Activated CD4-positive, alpha-beta T cell treated with anti-CD3 and anti-CD28 coated beads, Interleukin-2, amount 10 ng/mL, durations not matched to agents 7 days and 5 days (primary cell): Measurements from ENCODE around the gene SIVA1. TPM values are rescaled to one million over a fixed set of nuclear protein-coding genes. Genes with fewer than 3 reads are reported as not detected.

Experiments
- CTCF ChIA-PET: fragments of 350-600 bp; sonication (Branson Sonifier 250); formaldehyde crosslinking; loops from one replicate; lab custom pipeline; 2021; ENCODE audit warnings: antibody characterized with exemption; lab: Charles Lee
- POLR2A ChIA-PET: fragments of 350-600 bp; sonication (Branson Sonifier 250); formaldehyde crosslinking; loops from one replicate; lab custom pipeline; 2021; ENCODE audit warnings: antibody characterized with exemption; lab: Charles Lee
- DNase-seq: peaks from one replicate; pipeline ENCODE4 v3.0.0-alpha.2; 2020
- H3K27ac Mint-ChIP-seq: one replicate; pipeline ENCODE4 v1.8.0; 2021; ENCODE audit warnings: mild to moderate bottlenecking, moderate library complexity, mixed read lengths
- H3K27me3 Mint-ChIP-seq: one replicate; pipeline ENCODE4 v1.8.0; 2021; ENCODE audit warnings: mixed read lengths
- H3K36me3 Mint-ChIP-seq: one replicate; pipeline ENCODE4 v1.8.0; 2021; ENCODE audit warnings: low read depth, mixed read lengths
- H3K4me1 Mint-ChIP-seq: one replicate; pipeline ENCODE4 v1.8.0; 2021; ENCODE audit warnings: mixed read lengths
- H3K4me3 Mint-ChIP-seq: one replicate; pipeline ENCODE4 v1.8.0; 2021; ENCODE audit warnings: mild to moderate bottlenecking, moderate library complexity, mixed read lengths
- H3K9me3 Mint-ChIP-seq: one replicate; pipeline ENCODE4 v1.8.0; 2021; ENCODE audit warnings: mixed read lengths
- total RNA-seq, 2 experiments: library from RNA; stranded (reverse); gene quantifications; one replicate each; pipeline ENCODE4 v1.2.3, GENCODE V29; 2021

The SIVA1 gene
- total RNA-seq, 2 experiments from 2014 or later: 84.7 to 135 TPM

- H3K4me3 Mint-ChIP-seq: no peak overlapping the region
- ChIA-PET POLR2A (no interaction called here), CTCF (interaction anchor here (1.3 kb wide), 1 partner anchor 11 kb away, joined by 4 read pairs; no protein-coding TSS in a partner anchor)
- peaks cover 44% of the 10 kb centered on the region for H3K36me3 Mint-ChIP-seq
- no peak overlapping the region for H3K27ac Mint-ChIP-seq
- DNase-seq: no peak
- H3K4me1 Mint-ChIP-seq: peaks cover 5% of the 10 kb centered on the region
- H3K27me3 Mint-ChIP-seq: no peaks in the 10 kb centered on the region
- no peaks in the 10 kb centered on the region for H3K9me3 Mint-ChIP-seq
Measured at GRCh38 chr14:104773505-104774452, 20.8 kb downstream of the SIVA1 start.

GRCh38 chr14:104774453-104775072 lies 21.6 kb downstream of the SIVA1 start:
- H3K4me3 Mint-ChIP-seq: no peak overlapping the region
- no peaks in the 10 kb centered on the region for H3K9me3 Mint-ChIP-seq
- no peak overlapping the region for H3K27ac Mint-ChIP-seq
- peaks cover 1% of the 10 kb centered on the region for H3K4me1 Mint-ChIP-seq
- ChIA-PET POLR2A (no interaction called here), CTCF (no interaction called here)
- no peaks in the 10 kb centered on the region for H3K27me3 Mint-ChIP-seq
- H3K36me3 Mint-ChIP-seq: peaks cover 44% of the 10 kb centered on the region
- DNase-seq: no peak

- no peak overlapping the region for H3K4me3 Mint-ChIP-seq
- H3K36me3 Mint-ChIP-seq: peaks cover 39% of the 10 kb centered on the region
- no peaks in the 10 kb centered on the region for H3K9me3 Mint-ChIP-seq
- H3K27me3 Mint-ChIP-seq: no peaks in the 10 kb centered on the region
- CTCF ChIA-PET: no interaction called here
- H3K27ac Mint-ChIP-seq: no peak overlapping the region
- no peak for DNase-seq
- POLR2A ChIA-PET: no interaction called here
- H3K4me1 Mint-ChIP-seq: no peaks in the 10 kb centered on the region
Measured at GRCh38 chr14:104775073-104775489, 22.1 kb downstream of the SIVA1 start.

- no peak overlapping the region for H3K4me3 Mint-ChIP-seq
- H3K36me3 Mint-ChIP-seq: peaks cover 27% of the 10 kb centered on the region
- ChIA-PET CTCF (interaction anchor here (1.1 kb wide), 1 partner anchor 50 kb away, joined by 3 read pairs; no protein-coding TSS in a partner anchor), POLR2A (no interaction called here)
- H3K4me1 Mint-ChIP-seq: no peaks in the 10 kb centered on the region
- H3K27ac Mint-ChIP-seq: no peak overlapping the region
- no peaks in the 10 kb centered on the region for H3K27me3 Mint-ChIP-seq
- DNase-seq: no peak
- H3K9me3 Mint-ChIP-seq: no peaks in the 10 kb centered on the region
Measured at GRCh38 chr14:104776481-104776880, 23.5 kb downstream of the SIVA1 start.

GRCh38 chr14:104776961-104777807 lies 24.2 kb downstream of the SIVA1 start:
- Mint-ChIP-seq H3K4me3 (no peak overlapping the region), H3K4me1 (no peaks in the 10 kb centered on the region), H3K27me3 (no peaks in the 10 kb centered on the region), H3K27ac (peak overlapping the region; percentile 41), H3K9me3 (no peaks in the 10 kb centered on the region), H3K36me3 (peaks cover 21% of the 10 kb centered on the region)
- POLR2A ChIA-PET: no interaction called here
- no peak for DNase-seq
- CTCF ChIA-PET: no interaction called here

GRCh38 chr14:104777808-104778249 lies 24.9 kb downstream of the SIVA1 start:
- ChIA-PET CTCF (no interaction called here), POLR2A (no interaction called here)
- H3K27me3 Mint-ChIP-seq: no peaks in the 10 kb centered on the region
- no peaks in the 10 kb centered on the region for H3K4me1 Mint-ChIP-seq
- H3K4me3 Mint-ChIP-seq: no peak overlapping the region
- peaks cover 15% of the 10 kb centered on the region for H3K36me3 Mint-ChIP-seq
- H3K9me3 Mint-ChIP-seq: no peaks in the 10 kb centered on the region
- H3K27ac Mint-ChIP-seq: no peak overlapping the region
- DNase-seq: no peak

GRCh38 chr14:104778694-104779331 lies 25.9 kb downstream of the SIVA1 start:
- CTCF ChIA-PET: interaction anchor here (1.1 to 1.2 kb wide), 2 partner anchors 8 to 10 kb away, joined by 4 to 5 read pairs; no protein-coding TSS in a partner anchor
- no peak for DNase-seq
- Mint-ChIP-seq H3K4me3 (no peak overlapping the region), H3K9me3 (no peaks in the 10 kb centered on the region), H3K27ac (no peak overlapping the region), H3K4me1 (no peaks in the 10 kb centered on the region), H3K36me3 (peaks cover 13% of the 10 kb centered on the region), H3K27me3 (no peaks in the 10 kb centered on the region)
- POLR2A ChIA-PET: no interaction called here

GRCh38 chr14:104779776-104780512 lies 27.0 kb downstream of the SIVA1 start:
- no peak for DNase-seq
- H3K27ac Mint-ChIP-seq: no peak overlapping the region
- H3K27me3 Mint-ChIP-seq: no peaks in the 10 kb centered on the region
- no peak overlapping the region for H3K4me3 Mint-ChIP-seq
- no peaks in the 10 kb centered on the region for H3K9me3 Mint-ChIP-seq
- ChIA-PET POLR2A (no interaction called here), CTCF (interaction anchor here (1.1 to 1.2 kb wide), 2 partner anchors 9 to 11 kb away, joined by 4 to 5 read pairs; no protein-coding TSS in a partner anchor)
- no peaks in the 10 kb centered on the region for H3K4me1 Mint-ChIP-seq
- peaks cover 13% of the 10 kb centered on the region for H3K36me3 Mint-ChIP-seq

GRCh38 chr14:104780513-104781030 lies 27.6 kb downstream of the SIVA1 start:
- Mint-ChIP-seq H3K36me3 (peaks cover 13% of the 10 kb centered on the region), H3K27ac (no peak overlapping the region), H3K27me3 (no peaks in the 10 kb centered on the region), H3K9me3 (no peaks in the 10 kb centered on the region), H3K4me1 (peaks cover 2% of the 10 kb centered on the region), H3K4me3 (no peak overlapping the region)
- POLR2A ChIA-PET: no interaction called here
- CTCF ChIA-PET: no interaction called here
- DNase-seq: no peak

- POLR2A ChIA-PET: no interaction called here
- H3K27me3 Mint-ChIP-seq: no peaks in the 10 kb centered on the region
- no peak for DNase-seq
- CTCF ChIA-PET: no interaction called here
- no peak overlapping the region for H3K27ac Mint-ChIP-seq
- H3K36me3 Mint-ChIP-seq: peaks cover 7% of the 10 kb centered on the region
- H3K4me3 Mint-ChIP-seq: no peak overlapping the region
- H3K4me1 Mint-ChIP-seq: peaks cover 8% of the 10 kb centered on the region
- no peaks in the 10 kb centered on the region for H3K9me3 Mint-ChIP-seq
Measured at GRCh38 chr14:104781271-104782077, 28.5 kb downstream of the SIVA1 start.
